A673 (cell line): ENCODE measurements around the gene COQ8A.

Experiments used
- EZH2 ChIP-seq: fragments of 200-600 bp; sonication (generic); IDR thresholded peaks from 2 replicates; pipeline ENCODE4 v1.6.1; 2017; ENCODE audit warnings: borderline replicate concordance, low read depth, mild to moderate bottlenecking, mixed read lengths, antibody characterized with exemption, low read length; ENCODE audit not compliant: poor library complexity, severe bottlenecking
- TF ChIP-seq, protein P1 (sequence below): fragments of 300-800, 200-600 bp; sonication (generic); conservative IDR thresholded peaks from 2 replicates; pipeline ENCODE4 v1.5.1; 2017; ENCODE audit warnings: low read depth, mild to moderate bottlenecking, antibody characterized with exemption, low read length, moderate library complexity, mixed read lengths

GRCh38 chr1:226919995-226920394, 20.1 kb upstream of the COQ8A start:
- no peak for TF ChIP-seq EZH2
- TF ChIP-seq, protein P1, sequence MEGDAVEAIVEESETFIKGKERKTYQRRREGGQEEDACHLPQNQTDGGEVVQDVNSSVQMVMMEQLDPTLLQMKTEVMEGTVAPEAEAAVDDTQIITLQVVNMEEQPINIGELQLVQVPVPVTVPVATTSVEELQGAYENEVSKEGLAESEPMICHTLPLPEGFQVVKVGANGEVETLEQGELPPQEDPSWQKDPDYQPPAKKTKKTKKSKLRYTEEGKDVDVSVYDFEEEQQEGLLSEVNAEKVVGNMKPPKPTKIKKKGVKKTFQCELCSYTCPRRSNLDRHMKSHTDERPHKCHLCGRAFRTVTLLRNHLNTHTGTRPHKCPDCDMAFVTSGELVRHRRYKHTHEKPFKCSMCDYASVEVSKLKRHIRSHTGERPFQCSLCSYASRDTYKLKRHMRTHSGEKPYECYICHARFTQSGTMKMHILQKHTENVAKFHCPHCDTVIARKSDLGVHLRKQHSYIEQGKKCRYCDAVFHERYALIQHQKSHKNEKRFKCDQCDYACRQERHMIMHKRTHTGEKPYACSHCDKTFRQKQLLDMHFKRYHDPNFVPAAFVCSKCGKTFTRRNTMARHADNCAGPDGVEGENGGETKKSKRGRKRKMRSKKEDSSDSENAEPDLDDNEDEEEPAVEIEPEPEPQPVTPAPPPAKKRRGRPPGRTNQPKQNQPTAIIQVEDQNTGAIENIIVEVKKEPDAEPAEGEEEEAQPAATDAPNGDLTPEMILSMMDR, result no peak
